DOHH2 (cell line): ENCODE results near the gene CD52.

Experiments
- H3F3A ChIP-seq: fragments of 200-600 bp; sonication (generic), shearing (Covaris generic); 2 replicates; pipeline ENCODE4 v1.6.0; 2016; ENCODE audit warnings: antibody characterized with exemption, mild to moderate bottlenecking; ENCODE audit not compliant: control insufficient read depth, insufficient read depth
- H3K27ac ChIP-seq: fragments of 200-600 bp; sonication (generic); 2 replicates; pipeline ENCODE4 v1.5.1; 2014; ENCODE audit warnings: low read depth, mild to moderate bottlenecking, low read length, moderate library complexity
- H3K27me3 ChIP-seq: fragments of 200-600 bp; sonication (generic); 2 replicates; pipeline ENCODE4 v1.6.1; 2014; ENCODE audit warnings: mild to moderate bottlenecking, low read length, mixed read lengths; ENCODE audit not compliant: control insufficient read depth
- H3K36me3 ChIP-seq: fragments of 200-600 bp; sonication (generic); 2 replicates; pipeline ENCODE4 v1.6.1; 2014; ENCODE audit warnings: mild to moderate bottlenecking, low read length, moderate library complexity, mixed read lengths; ENCODE audit not compliant: control insufficient read depth
- H3K4me1 ChIP-seq: fragments of 200-600 bp; sonication (generic); 2 replicates; pipeline ENCODE4 v1.6.1; 2014; ENCODE audit warnings: mild to moderate bottlenecking, low read length, mixed read lengths; ENCODE audit not compliant: control insufficient read depth
- H3K4me2 ChIP-seq: fragments of 200-600 bp; sonication (generic); 2 replicates; pipeline ENCODE4 v1.6.0; 2014; ENCODE audit warnings: mild to moderate bottlenecking, low read length, moderate library complexity
- H3K4me3 ChIP-seq: fragments of 200-600 bp; sonication (generic); 2 replicates; pipeline ENCODE4 v1.5.1; 2014; ENCODE audit warnings: mild to moderate bottlenecking, low read length, mixed read lengths
- H3K79me2 ChIP-seq: fragments of 200-600 bp; sonication (generic); 2 replicates; pipeline ENCODE4 v1.6.1; 2014; ENCODE audit warnings: mild to moderate bottlenecking, low read length, mixed read lengths; ENCODE audit not compliant: control insufficient read depth
- H3K9me2 ChIP-seq: fragments of 200-600 bp; sonication (generic); replicated peaks from 2 replicates; pipeline ENCODE4 v1.6.1; 2014; ENCODE audit warnings: mild to moderate bottlenecking, low read length, mixed read lengths; ENCODE audit not compliant: control insufficient read depth
- H3K9me3 ChIP-seq: fragments of 200-600 bp; sonication (generic); 2 replicates; pipeline ENCODE4 v1.6.1; 2014; ENCODE audit warnings: antibody characterized with exemption, low read length, mixed read lengths; ENCODE audit not compliant: control insufficient read depth, insufficient read depth
- H4K20me1 ChIP-seq: fragments of 200-600 bp; sonication (generic); 2 replicates; pipeline ENCODE4 v1.6.0; 2014; ENCODE audit warnings: low read depth, mild to moderate bottlenecking, antibody characterized with exemption, low read length, moderate library complexity; ENCODE audit not compliant: control insufficient read depth, insufficient read depth
- EZH2phosphoT487 ChIP-seq: fragments of 200-600 bp; sonication (generic); IDR thresholded peaks from 2 replicates; pipeline ENCODE4 v1.6.1; 2017; ENCODE audit warnings: borderline replicate concordance, mild to moderate bottlenecking, antibody characterized with exemption, low read length, moderate library complexity, mixed read lengths
- TF ChIP-seq, protein P1 (sequence below): fragments of 200-600 bp; sonication (generic); IDR thresholded peaks from one replicate; pipeline ENCODE4 v1.5.1; 2014; ENCODE audit warnings: antibody characterized with exemption, mild to moderate bottlenecking, low read depth, low read length; ENCODE audit not compliant: poor library complexity, severe bottlenecking

Gene CD52

DNA sequence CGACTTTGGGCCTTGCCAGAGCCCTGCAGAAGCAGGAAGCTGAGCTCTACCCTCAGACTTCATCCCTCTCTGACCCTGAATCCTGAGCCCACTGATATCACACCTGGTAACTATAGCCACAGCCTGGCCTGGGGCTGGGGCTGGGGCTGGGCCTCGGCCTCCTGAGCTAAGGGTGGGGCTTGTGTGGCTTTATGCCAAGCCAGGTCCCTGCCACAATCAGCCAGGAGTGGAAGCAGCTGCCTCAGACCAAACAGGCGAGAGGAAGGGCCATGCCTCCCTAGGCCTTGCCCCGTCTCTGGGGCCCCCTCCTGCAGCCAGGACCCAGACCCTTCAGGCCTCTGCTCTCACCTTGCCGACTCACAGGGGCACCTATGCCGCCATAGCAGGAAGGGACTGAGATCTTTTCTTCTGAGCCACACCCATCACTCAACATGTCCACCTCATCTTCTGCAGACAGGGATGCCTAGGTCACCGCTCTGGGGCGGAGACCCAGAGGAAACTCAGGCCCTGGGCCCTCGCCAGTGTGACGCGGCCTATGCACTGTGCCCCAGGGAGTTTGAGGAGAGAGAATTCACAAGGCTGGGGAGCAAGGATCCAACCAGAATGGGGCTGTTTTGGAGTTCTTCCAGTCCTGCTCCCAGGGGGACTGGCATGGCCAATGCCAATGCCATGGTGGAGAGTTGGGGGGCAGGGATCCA, 17.0 kb upstream of the CD52 start:
- Histone ChIP-seq H3K9me3 (no peaks in the 10 kb centered on the region), H3K79me2 (peaks cover 27% of the 10 kb centered on the region)
- TF ChIP-seq EZH2phosphoT487: no peak
- TF ChIP-seq, protein P1, sequence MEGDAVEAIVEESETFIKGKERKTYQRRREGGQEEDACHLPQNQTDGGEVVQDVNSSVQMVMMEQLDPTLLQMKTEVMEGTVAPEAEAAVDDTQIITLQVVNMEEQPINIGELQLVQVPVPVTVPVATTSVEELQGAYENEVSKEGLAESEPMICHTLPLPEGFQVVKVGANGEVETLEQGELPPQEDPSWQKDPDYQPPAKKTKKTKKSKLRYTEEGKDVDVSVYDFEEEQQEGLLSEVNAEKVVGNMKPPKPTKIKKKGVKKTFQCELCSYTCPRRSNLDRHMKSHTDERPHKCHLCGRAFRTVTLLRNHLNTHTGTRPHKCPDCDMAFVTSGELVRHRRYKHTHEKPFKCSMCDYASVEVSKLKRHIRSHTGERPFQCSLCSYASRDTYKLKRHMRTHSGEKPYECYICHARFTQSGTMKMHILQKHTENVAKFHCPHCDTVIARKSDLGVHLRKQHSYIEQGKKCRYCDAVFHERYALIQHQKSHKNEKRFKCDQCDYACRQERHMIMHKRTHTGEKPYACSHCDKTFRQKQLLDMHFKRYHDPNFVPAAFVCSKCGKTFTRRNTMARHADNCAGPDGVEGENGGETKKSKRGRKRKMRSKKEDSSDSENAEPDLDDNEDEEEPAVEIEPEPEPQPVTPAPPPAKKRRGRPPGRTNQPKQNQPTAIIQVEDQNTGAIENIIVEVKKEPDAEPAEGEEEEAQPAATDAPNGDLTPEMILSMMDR: no peak

DNA sequence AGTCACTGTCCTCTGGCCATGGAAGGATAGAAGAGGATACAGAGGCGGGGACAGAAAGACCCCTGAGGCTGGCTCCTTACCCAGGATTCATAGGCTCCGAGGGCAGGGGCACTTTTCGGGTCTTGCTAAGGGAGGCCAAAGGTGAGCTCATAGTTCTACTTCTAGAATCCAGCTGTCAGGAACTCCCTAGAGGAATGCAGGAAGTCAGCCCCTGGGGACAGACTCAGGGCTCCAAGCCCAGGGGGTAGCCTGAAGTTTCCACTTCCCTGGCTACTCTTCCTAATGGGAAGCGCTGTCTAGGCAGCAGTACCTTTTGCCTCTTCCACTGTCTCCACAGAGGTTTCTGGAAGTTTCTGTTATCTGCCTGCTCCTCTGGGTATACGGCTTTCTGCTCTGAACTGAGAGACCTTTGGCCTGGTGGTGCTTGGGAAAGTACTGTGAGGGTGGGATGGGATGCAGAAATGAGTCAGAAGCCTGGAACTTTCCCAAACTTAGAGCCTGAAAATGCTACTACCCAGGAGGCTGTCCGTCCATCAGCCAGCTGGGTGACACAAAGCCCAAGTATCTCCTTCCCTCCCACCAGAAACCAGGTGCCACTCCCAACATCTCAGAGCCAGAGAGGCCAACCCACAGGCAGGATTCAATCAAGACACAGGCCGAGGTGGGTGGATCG, 14.9 kb upstream of the CD52 start:
- peaks cover 10% of the 10 kb centered on the region for H3F3A ChIP-seq
- no peak overlapping the region for H3K4me3 ChIP-seq
- H3K27me3 ChIP-seq: no peaks in the 10 kb centered on the region
- no peak for TF ChIP-seq EZH2phosphoT487
- TF ChIP-seq, protein P1: no peak
- H3K27ac ChIP-seq: no peak overlapping the region
- peaks cover 61% of the 10 kb centered on the region for H3K4me1 ChIP-seq
- peaks cover 11% of the 10 kb centered on the region for H3K36me3 ChIP-seq
- peaks cover 33% of the 10 kb centered on the region for H3K79me2 ChIP-seq
- H4K20me1 ChIP-seq: no peaks in the 10 kb centered on the region
- H3K9me2 ChIP-seq: no peaks in the 10 kb centered on the region
- H3K9me3 ChIP-seq: no peaks in the 10 kb centered on the region
- no peak overlapping the region for H3K4me2 ChIP-seq

More for the DNA sequence above, 17.0 kb upstream of the CD52 start:
- no peak overlapping the region for H3K4me2 ChIP-seq
- H4K20me1 ChIP-seq: no peaks in the 10 kb centered on the region
- H3F3A ChIP-seq: no peaks in the 10 kb centered on the region
- H3K27ac ChIP-seq: no peak overlapping the region
- H3K27me3 ChIP-seq: no peaks in the 10 kb centered on the region
- peaks cover 46% of the 10 kb centered on the region for H3K4me1 ChIP-seq
- peaks cover 15% of the 10 kb centered on the region for H3K36me3 ChIP-seq
- no peak overlapping the region for H3K4me3 ChIP-seq
- H3K9me2 ChIP-seq: no peaks in the 10 kb centered on the region

DNA sequence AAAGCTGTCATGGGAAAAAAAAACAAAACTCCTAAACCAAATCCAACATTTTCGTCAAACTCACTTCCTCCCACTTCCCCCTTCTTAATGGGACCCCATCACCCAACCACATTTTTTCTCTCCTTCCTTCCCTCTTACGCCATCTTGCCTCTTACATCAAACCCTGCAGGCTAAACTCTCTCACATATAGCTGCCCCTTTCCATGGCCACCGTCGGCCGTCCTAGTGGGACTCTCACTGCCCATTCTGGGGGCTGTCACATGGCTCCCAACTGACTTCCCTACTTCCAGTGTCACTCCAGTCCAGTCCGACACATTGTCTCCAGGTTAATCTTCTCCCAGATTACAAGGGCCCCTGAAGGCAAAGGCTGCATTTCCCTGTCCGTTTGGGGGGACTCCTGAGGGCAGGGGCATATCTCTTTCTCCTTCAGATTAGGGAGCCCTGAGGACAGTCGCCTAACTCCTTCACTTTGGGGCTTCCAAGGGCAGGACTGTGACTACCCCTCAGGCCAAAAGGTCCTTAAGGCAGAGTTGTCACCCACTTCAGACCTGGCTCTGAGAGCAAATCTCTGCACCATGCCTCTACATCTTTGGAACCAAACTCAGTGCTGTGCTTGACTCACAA, 12.0 kb upstream of the CD52 start:
- Histone ChIP-seq H3K4me3 (peak overlapping the region; percentile 85), H3K36me3 (peaks cover 9% of the 10 kb centered on the region), H3K27me3 (no peaks in the 10 kb centered on the region), H3K27ac (peak overlapping the region; percentile 25), H3K9me3 (no peaks in the 10 kb centered on the region), H3K4me1 (peaks cover 44% of the 10 kb centered on the region), H4K20me1 (no peaks in the 10 kb centered on the region), H3F3A (peaks cover 10% of the 10 kb centered on the region), H3K4me2 (peak overlapping the region; percentile 96), H3K79me2 (peaks cover 33% of the 10 kb centered on the region), H3K9me2 (no peaks in the 10 kb centered on the region)
- TF ChIP-seq EZH2phosphoT487: no peak
- TF ChIP-seq, protein P1: no peak
